Lower leg skin (tissue), 3 donors: ENCODE measurements around the gene SOX5.

ENCODE experiments used
- POLR2A ChIP-seq, 2 donors: fragments of 450-650 bp; IDR thresholded peaks; one replicate each; pipeline ENCODE4 v1.6.1; 2016 to 2017; ENCODE audit warnings: antibody characterized with exemption in 2 of 2, mild to moderate bottlenecking in 1 of 2, moderate library complexity in 1 of 2
- TF ChIP-seq, protein P1 (sequence below), 3 donors: fragments of 450-650 bp; IDR thresholded peaks; one replicate each; pipeline ENCODE4 v1.5.1; 2016; ENCODE audit warnings: antibody characterized with exemption in 3 of 3, mild to moderate bottlenecking in 3 of 3, moderate library complexity in 2 of 3

DNA sequence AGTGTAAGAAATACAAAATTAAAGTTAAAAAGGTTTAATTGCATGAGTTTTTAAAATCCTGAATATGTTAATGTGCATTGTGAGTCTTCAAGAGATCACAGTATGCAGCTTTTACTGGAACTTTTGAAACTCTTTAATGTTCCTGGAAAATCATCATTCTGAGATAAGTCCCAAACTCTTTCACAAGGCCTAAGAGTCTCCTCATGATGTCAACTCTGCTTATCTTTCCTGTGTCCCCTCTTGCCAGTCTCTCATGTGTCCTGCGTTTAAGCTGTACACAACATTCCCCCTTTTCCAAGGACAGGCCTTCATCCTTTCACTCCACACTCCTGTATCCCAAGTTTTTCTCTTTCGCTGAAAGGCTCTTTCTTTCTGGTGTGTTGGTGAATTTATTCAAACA, 380.1 kb downstream of the SOX5 start:
- TF ChIP-seq, protein P1, sequence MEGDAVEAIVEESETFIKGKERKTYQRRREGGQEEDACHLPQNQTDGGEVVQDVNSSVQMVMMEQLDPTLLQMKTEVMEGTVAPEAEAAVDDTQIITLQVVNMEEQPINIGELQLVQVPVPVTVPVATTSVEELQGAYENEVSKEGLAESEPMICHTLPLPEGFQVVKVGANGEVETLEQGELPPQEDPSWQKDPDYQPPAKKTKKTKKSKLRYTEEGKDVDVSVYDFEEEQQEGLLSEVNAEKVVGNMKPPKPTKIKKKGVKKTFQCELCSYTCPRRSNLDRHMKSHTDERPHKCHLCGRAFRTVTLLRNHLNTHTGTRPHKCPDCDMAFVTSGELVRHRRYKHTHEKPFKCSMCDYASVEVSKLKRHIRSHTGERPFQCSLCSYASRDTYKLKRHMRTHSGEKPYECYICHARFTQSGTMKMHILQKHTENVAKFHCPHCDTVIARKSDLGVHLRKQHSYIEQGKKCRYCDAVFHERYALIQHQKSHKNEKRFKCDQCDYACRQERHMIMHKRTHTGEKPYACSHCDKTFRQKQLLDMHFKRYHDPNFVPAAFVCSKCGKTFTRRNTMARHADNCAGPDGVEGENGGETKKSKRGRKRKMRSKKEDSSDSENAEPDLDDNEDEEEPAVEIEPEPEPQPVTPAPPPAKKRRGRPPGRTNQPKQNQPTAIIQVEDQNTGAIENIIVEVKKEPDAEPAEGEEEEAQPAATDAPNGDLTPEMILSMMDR (IDR thresholded peaks at IDR 0.05), result no peak
- TF ChIP-seq POLR2A (IDR thresholded peaks at IDR 0.05), result no peak
